Omental fat pad (tissue), 4 donors: ENCODE data around the gene LRRC59. TPM values are rescaled to one million over a fixed set of nuclear protein-coding genes. Genes with fewer than 3 reads are reported as not detected.

ENCODE experiments used
- ATAC-seq: fragments of 150-250 bp; one replicate; pipeline ENCODE4 v1.9.1; 2016; ENCODE audit warnings: mild to moderate bottlenecking, moderate library complexity; ENCODE audit not compliant: low FRiP score
- DNase-seq: peaks from one replicate; pipeline ENCODE4 v3.0.0-alpha.2; 2019; ENCODE audit warnings: low spot score
- total RNA-seq, 4 donors: library from RNA; depleted of rRNA; stranded (reverse); fragments of >200 nt; gene quantifications; one replicate each; pipeline ENCODE4 v1.1.0, GENCODE V29; 2016
- TF ChIP-seq, protein P1 (sequence below), 3 donors: fragments of 450-650 bp; IDR thresholded peaks; one replicate each; pipeline ENCODE4 v1.5.1; 2016 to 2017; ENCODE audit warnings: antibody characterized with exemption in 3 of 3, mild to moderate bottlenecking in 3 of 3, moderate library complexity in 2 of 3

The LRRC59 gene
- total RNA-seq, 4 donors from 2014 or later, result 53.6 to 193 (median 102) TPM

DNA sequence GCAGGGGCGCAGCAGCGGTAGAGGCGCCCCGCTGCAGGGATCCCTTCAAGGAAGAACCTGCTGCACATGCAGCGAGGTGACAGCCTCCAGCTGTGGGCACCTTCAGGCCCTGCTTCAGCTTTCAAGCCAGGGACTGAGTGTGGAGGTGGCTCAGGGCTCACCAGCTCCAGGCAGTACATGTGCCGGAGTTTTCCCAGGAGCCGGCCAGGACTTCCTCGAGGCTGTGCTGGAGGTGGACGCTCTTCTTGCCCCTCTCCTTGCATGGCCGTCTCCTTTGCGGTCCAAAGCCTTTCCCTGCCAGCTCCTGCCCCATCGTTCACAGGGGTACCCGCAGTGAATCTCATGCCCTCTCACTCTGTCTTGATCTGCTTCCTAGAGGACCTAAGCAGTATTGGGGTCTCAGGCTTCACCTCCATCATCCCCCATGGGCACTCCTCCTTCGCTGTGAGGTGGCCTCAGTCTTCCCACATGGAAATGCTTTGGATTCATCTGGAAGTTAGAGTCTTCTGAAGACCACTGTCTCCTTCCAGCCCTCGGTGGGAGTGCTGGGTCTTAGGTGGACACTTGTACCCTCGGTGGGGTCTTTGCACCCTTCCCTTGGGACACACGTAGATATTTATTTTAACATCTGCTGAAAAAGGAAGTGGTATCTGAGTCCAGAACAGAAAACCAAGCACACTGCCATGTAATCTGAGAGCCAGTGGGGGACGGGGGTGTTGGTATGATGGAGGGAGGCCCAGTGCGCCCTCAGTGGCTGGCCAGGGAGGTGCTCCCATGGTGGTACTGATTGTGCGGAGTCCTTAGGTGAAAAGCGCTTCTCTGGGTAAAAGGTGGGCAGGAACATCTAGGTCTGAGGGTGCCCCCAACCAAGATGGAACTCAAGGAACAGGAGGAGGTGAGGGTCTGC lies 44.4 kb downstream of the LRRC59 start:
- ATAC-seq (no peak), DNase-seq (no peak)
- TF ChIP-seq, protein P1, sequence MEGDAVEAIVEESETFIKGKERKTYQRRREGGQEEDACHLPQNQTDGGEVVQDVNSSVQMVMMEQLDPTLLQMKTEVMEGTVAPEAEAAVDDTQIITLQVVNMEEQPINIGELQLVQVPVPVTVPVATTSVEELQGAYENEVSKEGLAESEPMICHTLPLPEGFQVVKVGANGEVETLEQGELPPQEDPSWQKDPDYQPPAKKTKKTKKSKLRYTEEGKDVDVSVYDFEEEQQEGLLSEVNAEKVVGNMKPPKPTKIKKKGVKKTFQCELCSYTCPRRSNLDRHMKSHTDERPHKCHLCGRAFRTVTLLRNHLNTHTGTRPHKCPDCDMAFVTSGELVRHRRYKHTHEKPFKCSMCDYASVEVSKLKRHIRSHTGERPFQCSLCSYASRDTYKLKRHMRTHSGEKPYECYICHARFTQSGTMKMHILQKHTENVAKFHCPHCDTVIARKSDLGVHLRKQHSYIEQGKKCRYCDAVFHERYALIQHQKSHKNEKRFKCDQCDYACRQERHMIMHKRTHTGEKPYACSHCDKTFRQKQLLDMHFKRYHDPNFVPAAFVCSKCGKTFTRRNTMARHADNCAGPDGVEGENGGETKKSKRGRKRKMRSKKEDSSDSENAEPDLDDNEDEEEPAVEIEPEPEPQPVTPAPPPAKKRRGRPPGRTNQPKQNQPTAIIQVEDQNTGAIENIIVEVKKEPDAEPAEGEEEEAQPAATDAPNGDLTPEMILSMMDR (IDR thresholded peaks at IDR 0.05), result no peak

DNA sequence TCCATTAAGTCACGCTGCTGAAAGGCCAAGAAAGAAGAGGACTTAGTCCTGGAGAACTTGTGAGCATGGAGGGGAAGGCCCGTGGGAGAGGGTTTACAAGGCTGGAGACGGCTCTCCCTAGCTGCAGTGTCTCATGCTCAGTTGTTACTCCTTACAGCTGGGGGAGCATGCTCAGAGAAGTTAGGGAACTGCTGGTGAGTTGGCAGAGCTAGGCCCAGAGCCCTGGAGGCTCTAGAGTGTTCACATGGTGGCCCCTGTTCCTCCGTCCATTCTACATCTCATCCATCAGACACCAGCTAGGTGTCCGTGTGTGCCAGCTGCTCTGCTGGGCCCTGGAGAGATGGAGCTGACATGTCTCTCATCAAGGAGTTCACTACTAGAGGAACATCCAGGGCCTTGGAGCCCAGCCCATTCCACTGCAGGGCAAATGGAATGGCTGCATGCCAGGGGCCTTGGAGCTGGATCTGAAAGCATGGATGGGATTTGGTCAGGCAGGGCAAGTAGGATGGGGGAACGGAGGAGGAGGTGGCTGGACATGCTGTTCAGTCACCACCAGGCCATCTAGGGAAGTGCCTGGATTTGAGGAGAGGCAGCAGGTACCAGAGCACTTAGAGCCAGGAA lies 45.1 kb downstream of the LRRC59 start:
- no peak for ATAC-seq
- TF ChIP-seq, protein P1 (IDR thresholded peaks at IDR 0.05), result no peak

DNA sequence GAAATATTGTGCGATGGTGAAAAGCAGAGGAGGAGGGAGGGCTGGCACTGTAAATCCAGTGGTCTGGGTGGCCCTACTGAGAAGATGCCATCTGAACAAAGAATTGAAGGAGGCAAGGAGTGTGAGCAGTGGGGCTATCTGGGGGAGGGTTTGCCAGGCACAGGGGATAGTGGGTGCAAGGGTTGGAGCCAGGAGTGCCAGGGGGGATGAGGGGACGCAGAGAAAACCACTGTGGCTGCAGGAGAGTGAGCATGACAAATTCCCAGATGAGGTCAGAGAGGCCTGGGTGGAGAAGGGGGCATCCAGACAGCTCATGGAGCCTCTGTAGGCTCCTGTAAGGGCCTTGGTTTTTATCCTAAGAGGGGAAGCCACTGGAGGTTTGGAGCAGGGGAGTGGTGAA lies 46.6 kb downstream of the LRRC59 start:
- no peak for ATAC-seq
- TF ChIP-seq, protein P1 (IDR thresholded peaks at IDR 0.05), result no peak
- DNase-seq, result no peak

More for the DNA sequence above, 45.1 kb downstream of the LRRC59 start:
- no peak for DNase-seq

DNA sequence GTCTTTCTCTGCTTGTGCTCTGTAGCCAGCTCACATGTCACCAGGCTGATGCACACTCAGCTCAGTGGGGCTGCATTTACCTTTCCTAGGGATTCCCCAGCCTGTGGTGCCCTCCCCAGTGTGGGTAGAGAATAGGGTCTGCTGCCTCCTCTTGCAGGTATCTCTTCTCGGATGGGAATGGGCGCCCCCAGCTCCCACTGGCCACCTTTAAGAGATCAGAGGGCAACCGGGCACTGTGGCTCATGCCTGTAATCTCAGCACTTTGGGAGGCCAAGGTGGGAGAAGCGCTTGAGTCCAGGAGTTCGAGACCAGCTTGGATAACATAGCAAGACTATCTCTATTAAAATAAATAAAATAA lies 48.1 kb downstream of the LRRC59 start:
- TF ChIP-seq, protein P1 (IDR thresholded peaks at IDR 0.05), result no peak
- no peak for DNase-seq

DNA sequence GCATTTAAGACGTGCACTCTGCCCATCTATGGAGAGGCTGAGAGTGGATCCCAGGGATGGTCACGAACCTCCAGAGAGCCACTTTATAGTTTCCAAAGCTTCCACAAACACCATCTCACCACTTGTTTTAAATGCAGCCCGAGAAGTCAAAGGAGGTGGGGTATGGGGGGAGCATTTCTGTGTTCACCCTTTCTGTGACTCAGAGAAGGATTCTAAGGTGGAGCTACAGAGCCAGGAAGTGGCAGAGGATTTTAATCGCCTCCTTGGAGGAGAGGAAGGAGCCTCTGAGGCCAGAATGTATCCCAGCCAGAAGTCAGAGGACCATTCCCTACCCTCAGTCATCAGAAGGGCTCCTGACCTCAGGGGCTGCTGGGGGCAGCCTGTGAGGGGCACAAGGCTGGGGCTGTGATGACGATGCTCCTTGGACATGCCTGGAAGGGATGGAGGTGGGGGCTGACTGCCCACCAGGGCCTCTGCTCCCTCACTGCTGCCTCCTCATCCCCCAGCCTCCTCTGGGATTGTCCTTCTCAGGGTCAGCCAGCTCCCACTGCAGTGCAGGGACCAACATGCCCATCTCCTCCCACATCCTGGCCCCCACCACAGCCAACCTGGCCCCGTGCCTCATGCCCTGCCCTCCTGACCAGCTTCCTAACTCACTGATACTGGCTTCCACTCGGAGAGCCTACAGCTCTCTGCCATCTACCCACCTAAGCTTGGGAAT lies 48.6 kb downstream of the LRRC59 start:
- TF ChIP-seq, protein P1 (IDR thresholded peaks at IDR 0.05), result no peak
- no peak for DNase-seq
- ATAC-seq, result no peak

More for the DNA sequence above, 48.1 kb downstream of the LRRC59 start:
- ATAC-seq, result no peak

DNA sequence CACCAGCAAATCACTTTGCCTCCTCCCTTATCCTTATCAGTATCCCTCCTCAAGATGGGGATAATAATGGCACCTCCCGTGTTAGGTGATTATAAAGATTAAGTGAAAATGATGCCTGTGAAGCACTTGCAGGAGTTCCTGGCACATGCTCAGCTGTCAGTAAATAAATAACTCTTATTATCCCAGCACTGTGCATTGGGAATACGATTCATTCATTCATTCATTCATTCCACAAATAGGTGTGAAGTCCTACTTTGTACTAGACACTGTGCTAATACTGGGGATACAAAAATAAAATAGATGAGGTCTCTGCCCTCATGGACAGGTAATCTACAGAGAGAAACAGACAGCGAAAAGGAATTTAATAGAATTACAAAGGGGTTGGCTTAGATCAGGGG lies 49.4 kb downstream of the LRRC59 start:
- no peak for ATAC-seq
- TF ChIP-seq, protein P1 (IDR thresholded peaks at IDR 0.05), result no peak
- DNase-seq, result no peak
